GM12874 (cell line): ENCODE results near the gene C6.

Experiments
- TF ChIP-seq, protein P1 (sequence below): IDR thresholded peaks from 2 replicates; pipeline ENCODE4 v1.5.1; 2011; ENCODE audit warnings: low read depth, mild to moderate bottlenecking, control low read depth, low read length, moderate library complexity; ENCODE audit not compliant: insufficient read depth

Gene C6

DNA sequence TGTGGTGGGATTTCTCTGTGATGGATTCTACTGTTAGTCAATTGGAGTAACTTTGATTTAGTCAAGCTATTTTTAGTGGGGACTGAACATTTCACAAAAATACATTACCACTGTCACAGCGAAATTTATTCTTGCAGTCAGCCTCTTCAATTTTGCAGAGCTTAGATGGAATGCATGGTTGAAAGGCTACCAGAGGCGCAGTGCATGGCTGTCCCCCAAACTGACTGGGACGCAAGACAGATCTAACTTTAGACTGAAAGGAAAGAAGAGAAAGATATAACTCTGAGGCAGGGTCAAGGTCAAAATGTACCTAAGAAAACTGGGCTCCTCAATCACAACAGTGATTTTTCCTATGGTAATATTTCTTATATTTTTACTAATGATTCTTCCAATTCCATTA, 13.7 kb downstream of the C6 start:
- TF ChIP-seq, protein P1, sequence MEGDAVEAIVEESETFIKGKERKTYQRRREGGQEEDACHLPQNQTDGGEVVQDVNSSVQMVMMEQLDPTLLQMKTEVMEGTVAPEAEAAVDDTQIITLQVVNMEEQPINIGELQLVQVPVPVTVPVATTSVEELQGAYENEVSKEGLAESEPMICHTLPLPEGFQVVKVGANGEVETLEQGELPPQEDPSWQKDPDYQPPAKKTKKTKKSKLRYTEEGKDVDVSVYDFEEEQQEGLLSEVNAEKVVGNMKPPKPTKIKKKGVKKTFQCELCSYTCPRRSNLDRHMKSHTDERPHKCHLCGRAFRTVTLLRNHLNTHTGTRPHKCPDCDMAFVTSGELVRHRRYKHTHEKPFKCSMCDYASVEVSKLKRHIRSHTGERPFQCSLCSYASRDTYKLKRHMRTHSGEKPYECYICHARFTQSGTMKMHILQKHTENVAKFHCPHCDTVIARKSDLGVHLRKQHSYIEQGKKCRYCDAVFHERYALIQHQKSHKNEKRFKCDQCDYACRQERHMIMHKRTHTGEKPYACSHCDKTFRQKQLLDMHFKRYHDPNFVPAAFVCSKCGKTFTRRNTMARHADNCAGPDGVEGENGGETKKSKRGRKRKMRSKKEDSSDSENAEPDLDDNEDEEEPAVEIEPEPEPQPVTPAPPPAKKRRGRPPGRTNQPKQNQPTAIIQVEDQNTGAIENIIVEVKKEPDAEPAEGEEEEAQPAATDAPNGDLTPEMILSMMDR: no peak

DNA sequence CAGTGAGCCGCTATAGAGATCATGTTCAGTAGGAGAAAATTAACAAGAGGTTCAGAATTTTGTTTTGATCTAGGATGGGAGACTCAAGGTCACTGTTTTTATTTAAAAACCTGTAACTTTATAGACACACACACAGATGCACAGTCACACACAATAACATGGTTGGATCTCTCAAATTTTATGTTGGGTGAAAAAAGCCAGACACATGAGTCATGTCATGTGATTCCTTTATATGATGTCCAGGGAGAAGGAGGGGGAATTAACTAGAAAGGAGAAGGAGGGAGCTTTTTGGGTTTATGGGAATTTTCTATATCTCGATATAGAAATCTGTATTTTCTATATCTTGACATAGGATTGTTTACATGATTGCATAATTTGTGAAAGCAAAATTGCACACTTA, 17.1 kb downstream of the C6 start:
- TF ChIP-seq, protein P1: no peak

DNA sequence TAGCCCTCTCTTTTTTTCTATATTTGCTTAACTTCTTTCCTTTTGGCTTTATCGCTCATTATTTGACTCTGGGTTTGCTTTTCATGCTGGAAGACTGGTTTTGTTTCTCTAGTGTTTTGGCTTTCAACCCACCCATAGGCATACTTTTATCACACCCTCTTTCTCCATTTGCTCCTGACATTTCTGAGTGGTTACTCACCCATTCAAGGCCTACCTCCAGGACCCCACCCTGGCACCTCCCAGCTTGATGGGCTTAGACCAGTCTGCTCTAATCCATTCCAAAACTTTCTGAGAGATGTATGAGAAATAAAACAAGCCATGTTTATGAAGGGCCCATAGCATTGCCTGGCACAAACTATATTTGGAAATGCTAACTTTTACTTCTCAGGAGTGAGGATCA, 18.1 kb downstream of the C6 start:
- TF ChIP-seq, protein P1: no peak

DNA sequence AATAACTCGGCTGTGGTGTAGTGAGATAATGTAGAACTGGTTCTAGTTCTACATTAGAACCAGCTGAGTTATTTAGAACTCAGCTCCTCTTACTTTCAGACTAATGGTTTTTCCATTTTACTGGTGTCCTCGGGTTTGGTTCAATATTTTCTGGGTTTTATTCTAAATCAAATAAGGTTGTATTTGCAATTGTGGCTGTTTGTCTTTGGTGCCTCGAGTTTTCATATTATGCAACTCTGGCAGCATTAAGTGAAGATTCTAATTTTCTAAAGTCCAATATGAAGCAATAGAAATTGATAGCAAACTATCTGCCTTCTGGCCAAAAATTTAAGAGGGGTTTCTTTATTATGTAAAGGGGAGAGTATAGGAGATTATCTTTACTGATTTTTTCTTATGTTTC, 19.0 kb downstream of the C6 start:
- TF ChIP-seq, protein P1: no peak

DNA sequence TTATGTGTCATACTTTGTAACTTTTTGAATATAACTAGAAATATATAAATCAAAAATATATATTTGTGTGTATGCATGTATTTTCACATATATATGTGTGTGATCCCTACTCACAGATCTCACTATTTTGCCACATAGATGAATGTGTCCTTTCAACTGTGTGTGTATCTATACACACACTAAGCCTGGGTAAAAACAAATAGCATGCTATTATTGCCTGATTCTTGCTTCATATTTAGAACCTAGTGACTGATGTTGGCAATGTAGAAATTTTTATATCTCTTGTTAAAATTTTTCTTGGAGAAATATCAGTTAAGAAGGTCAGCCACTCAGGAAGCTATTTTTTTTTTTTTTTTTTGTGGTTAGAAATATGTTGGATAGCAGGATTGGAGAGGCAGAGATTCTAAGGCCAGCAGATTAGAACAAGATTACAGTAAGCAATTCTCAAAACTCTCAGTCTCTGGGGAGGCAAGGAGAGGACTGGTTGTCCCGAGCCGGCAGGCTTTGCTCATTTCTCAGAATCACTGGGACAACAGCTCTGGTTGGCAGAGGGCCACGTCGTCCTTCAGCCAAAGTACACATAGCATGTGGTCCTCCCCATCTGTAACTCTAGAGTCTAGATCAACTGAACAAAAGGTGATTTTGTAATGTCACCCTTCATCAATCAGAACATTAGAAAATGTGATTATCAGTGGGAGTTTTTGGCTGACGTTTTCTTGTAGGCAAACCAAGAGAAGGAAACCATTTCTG, 19.7 kb downstream of the C6 start:
- TF ChIP-seq, protein P1: no peak

DNA sequence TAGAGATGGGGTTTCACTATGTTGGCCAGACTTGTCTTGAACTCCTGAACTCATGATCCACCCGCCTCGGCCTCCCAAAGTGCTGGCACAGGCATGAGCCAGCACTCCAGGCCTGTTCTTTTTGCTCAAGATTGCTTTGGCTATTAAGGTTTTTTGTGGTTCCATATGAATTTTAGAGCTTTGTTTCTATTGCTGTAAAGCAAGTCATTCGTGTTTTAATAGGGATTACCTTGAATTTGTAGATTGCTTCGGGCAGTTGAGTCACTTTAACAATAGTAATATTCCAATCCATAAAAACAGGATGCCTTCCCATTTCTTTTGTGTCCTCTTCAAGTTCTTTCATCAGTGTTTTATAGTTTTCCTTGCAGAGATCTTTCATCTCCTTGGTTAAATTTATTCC, 22.1 kb downstream of the C6 start:
- TF ChIP-seq, protein P1: no peak

DNA sequence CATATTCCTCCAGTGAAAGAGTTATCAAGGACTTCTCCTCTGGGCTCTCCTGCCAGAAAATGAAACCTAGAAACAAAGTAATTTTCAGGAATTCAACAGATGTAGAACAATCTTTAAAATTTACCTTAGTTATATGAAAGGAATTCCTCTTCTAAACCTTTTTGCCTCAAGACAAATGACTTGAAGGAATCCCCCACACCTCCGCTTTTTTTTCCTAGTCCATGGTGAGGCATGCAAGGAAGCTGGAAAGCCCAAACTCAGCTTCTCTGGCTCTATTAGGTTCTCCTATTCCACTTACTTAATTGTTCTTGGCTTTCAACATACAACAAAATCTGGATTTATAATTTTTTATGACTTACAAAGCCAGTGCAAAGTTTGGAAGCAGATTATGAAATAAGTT, 27.2 kb downstream of the C6 start:
- TF ChIP-seq, protein P1: no peak
